22Rv1 (cell line): ENCODE measurements around the gene ATP5F1B.

Experiments used
- ZFX ChIP-seq: fragments of 450-650 bp; IDR thresholded peaks from 2 replicates; pipeline ENCODE4 v1.6.1; 2017; ENCODE audit warnings: antibody characterized with exemption, borderline replicate concordance
- TF ChIP-seq, protein P1 (sequence below): fragments of 450-650 bp; IDR thresholded peaks from 2 replicates; pipeline ENCODE4 v1.5.1; 2017; ENCODE audit warnings: mild to moderate bottlenecking

DNA sequence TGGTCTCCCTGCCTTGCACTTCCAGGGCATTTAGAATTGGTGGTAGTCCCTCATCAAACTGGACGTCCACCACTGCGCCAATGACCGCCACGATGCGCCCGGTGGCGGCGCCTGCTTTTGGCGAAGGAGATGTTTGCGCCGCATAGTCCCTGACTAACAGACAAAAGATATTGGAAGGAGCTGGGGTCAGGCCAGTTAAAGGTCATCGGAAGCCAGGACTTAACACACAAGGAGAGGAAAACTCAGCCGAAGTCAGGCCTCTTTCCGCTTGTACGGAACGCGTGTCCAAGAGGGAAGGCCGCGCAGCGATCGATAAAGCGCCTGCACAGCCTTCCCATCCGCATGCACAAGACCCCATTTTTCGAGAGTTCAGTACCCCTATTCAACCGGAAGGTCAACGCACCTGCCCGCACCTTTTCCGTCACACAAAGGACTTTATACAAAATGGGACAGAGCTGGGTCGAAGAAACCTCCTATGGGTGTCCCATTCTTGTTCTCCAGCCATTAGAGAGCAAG, 525 bp downstream of the ATP5F1B start:
- TF ChIP-seq, protein P1, sequence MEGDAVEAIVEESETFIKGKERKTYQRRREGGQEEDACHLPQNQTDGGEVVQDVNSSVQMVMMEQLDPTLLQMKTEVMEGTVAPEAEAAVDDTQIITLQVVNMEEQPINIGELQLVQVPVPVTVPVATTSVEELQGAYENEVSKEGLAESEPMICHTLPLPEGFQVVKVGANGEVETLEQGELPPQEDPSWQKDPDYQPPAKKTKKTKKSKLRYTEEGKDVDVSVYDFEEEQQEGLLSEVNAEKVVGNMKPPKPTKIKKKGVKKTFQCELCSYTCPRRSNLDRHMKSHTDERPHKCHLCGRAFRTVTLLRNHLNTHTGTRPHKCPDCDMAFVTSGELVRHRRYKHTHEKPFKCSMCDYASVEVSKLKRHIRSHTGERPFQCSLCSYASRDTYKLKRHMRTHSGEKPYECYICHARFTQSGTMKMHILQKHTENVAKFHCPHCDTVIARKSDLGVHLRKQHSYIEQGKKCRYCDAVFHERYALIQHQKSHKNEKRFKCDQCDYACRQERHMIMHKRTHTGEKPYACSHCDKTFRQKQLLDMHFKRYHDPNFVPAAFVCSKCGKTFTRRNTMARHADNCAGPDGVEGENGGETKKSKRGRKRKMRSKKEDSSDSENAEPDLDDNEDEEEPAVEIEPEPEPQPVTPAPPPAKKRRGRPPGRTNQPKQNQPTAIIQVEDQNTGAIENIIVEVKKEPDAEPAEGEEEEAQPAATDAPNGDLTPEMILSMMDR, result no peak
- TF ChIP-seq ZFX, result no peak
